Rectal smooth muscle tissue (tissue), 1 donor: Measurements from ENCODE around the gene THADA.

Experiments used
- H3K27ac ChIP-seq: one replicate; pipeline ENCODE4 v1.7.0; 2013; ENCODE audit warnings: low read depth, low read length, inconsistent platforms
- H3K27me3 ChIP-seq: one replicate; pipeline ENCODE4 v1.7.0; 2013; ENCODE audit warnings: low read length; ENCODE audit not compliant: control insufficient read depth, insufficient read depth
- H3K36me3 ChIP-seq: one replicate; pipeline ENCODE4 v1.7.0; 2013; ENCODE audit warnings: low read length; ENCODE audit not compliant: control insufficient read depth, insufficient read depth
- H3K4me1 ChIP-seq: one replicate; pipeline ENCODE4 v1.7.0; 2013; ENCODE audit warnings: low read length; ENCODE audit not compliant: control insufficient read depth, insufficient read depth
- H3K4me3 ChIP-seq: one replicate; pipeline ENCODE4 v1.7.0; 2013; ENCODE audit warnings: low read length
- H3K9ac ChIP-seq: one replicate; pipeline ENCODE4 v1.7.0; 2013; ENCODE audit warnings: low read length

The THADA gene

DNA sequence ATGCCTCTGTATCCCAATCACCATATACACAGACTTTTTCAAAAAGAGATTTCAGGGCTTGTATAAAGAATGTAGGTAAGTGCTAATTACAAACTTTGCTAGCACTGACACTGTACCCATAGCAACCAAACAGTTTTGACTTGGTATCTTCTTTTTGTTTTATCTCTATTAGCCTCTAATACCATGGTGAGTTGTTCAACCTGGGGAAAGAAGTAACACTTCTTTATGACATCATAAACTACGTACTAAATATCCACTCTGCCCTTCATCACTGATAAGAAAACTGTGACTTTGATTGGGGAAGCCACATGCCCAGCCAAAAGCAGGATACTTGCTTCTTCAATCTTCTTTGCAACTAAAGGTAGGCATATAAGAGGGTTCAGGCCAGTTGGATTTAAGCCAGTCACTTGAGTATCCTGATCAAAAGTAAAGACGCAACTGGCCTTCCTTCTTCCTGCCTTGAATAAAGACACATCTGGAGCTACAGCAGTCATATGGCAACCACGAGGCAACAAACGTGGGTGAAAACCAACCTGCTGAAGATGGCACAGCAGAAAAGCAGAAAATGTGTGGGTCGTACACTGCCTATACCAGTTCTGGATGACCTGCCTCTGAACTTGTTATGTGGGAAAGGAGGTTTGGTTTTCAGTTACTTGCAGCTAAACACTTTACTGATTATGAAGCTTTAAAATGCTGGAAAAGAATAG lies 16.4 kb downstream of the THADA start:
- Histone ChIP-seq H3K27ac (no peak overlapping the region), H3K4me3 (no peak overlapping the region), H3K36me3 (peaks cover 12% of the 10 kb centered on the region), H3K9ac (no peak overlapping the region), H3K27me3 (no peaks in the 10 kb centered on the region), H3K4me1 (no peaks in the 10 kb centered on the region)

DNA sequence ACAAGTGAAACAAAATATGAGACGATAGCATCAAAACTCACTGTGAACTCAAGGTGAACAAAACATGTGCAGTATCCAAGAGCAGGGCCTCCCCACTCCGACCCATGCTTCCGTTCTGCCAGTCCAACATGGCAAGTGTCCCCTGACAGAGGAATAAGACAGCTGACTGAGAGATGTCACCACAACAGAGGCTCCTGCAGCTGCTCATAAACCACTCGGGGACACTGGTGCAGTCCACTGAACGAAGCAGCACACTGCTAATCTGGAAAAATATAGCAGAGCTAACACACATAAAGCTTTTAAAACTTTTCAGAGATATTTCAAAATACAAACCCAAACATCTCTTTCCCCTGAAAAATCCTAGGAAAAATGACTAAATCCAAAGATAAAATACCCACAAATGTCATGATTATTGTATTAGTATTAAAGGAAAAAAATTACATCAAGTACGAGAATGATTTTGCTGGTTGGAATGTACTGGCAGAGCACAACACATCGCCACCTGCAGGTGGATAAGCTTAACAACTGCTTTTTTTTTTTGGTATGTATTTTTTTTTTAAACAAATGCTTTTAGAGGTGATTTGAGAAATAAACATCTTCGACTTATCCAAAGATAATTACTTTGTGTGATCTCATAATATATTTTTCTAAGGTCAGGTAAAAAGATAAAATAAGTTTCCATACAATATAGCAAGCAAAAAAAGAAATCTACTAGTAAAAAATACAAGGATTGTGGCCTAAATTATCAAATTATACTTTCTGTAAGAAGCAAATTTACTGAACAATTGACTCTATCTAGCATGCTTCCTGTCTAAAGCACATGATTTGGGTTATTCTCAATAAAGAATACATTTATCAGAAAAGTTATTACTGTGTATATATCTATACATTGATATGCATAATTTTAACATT lies 18.6 kb downstream of the THADA start:
- Histone ChIP-seq H3K4me1 (no peaks in the 10 kb centered on the region), H3K9ac (no peak overlapping the region), H3K27ac (no peak overlapping the region), H3K27me3 (no peaks in the 10 kb centered on the region), H3K36me3 (peaks cover 13% of the 10 kb centered on the region), H3K4me3 (no peak overlapping the region)

DNA sequence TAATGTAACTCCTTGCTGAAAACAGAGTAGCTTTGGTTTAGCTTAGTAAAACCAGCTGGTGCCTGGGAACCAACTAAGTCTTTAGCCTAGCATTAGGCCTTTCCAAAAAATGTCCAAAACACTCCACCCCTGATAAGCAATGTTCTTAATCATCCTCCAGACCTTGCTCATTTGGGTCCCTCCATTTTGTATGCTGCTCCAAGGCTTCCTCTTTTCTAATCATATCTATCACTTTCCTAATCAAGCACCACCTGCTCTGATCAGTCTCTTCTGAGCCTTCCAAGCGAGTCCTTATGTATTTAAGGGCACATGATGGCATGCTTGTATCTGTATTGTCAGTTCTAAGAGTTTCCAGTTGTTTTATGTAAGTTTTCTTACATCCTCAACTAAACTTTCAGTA lies 23.6 kb downstream of the THADA start:
- Histone ChIP-seq H3K36me3 (peaks cover 17% of the 10 kb centered on the region), H3K27ac (no peak overlapping the region), H3K9ac (no peak overlapping the region), H3K4me1 (no peaks in the 10 kb centered on the region), H3K4me3 (no peak overlapping the region), H3K27me3 (no peaks in the 10 kb centered on the region)

DNA sequence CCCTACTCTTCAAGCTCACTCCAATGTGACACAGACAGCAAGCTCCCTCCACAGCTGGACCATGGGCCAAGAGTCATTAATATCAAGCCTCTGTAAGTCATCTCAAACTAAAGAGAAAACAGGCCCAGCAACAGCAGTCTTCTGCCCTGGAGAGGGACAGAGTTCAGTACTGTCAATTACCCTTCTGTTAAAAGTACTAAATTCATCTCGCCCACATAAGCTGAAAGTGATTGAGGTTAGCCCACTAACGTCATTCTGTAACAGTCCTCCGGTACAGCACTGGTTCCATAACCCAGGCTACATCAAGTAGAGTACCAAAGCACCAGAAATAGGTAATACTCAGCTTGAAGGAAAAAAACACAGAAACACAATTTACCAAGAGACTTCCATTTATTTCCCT lies 25.9 kb downstream of the THADA start:
- Histone ChIP-seq H3K27ac (no peak overlapping the region), H3K36me3 (peaks cover 13% of the 10 kb centered on the region), H3K4me3 (no peak overlapping the region), H3K27me3 (no peaks in the 10 kb centered on the region), H3K4me1 (no peaks in the 10 kb centered on the region), H3K9ac (no peak overlapping the region)

DNA sequence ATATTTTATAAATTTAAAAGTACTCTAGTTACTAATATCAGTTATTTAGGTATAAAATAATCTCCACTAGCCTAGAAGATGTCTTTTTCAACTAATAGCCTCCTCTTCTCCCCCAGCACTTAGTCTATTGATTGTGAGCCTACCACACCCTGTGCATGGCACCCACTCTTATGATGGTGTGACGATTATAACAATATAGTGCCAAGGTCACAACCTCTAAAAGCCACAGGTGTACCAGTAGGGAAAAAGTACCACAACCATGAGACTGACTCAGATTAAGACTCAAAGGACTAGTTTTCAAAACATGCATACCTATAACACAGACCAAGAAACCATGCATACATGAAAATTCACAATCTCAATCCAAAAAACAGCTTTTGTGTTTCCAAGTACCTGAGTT lies 27.6 kb downstream of the THADA start:
- H3K27me3 ChIP-seq, result no peaks in the 10 kb centered on the region
- no peak overlapping the region for H3K4me3 ChIP-seq
- H3K36me3 ChIP-seq, result peaks cover 13% of the 10 kb centered on the region
- H3K4me1 ChIP-seq, result no peaks in the 10 kb centered on the region
- no peak overlapping the region for H3K27ac ChIP-seq
- no peak overlapping the region for H3K9ac ChIP-seq

DNA sequence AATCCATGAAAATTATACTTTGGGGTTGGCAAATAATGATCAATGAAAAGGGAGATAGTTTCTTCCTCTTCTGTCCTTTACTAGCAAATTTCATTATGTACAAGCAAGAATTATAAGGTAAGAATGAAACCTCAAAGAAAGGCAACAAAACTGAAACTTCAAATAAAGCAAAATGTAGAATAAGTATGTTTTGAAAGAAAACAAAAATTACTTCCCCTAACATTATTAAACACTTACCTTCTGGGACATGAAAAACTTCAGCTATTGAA lies 29.4 kb downstream of the THADA start:
- H3K4me3 ChIP-seq, result no peak overlapping the region
- no peaks in the 10 kb centered on the region for H3K4me1 ChIP-seq
- no peak overlapping the region for H3K27ac ChIP-seq
- H3K36me3 ChIP-seq, result peaks cover 4% of the 10 kb centered on the region
- H3K9ac ChIP-seq, result no peak overlapping the region
- no peaks in the 10 kb centered on the region for H3K27me3 ChIP-seq

DNA sequence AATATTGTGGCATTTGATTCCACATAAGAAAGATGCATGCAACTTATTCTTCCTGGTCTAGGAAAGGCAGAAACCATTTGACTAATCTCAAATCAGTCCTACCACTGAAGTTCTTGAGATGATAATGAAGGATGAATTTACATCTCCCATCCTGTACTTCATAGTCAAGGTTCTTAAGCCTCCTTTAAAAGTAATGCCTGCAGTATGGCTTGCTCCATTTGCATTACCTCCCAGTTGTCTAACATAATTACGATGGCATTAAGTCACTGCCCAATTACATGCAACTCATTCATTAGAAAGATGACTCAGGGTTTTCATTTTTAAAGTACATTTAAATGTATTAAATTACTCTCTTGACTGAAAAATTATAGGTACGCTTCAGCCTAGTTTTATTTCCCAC lies 32.2 kb downstream of the THADA start:
- Histone ChIP-seq H3K27me3 (no peaks in the 10 kb centered on the region), H3K36me3 (peaks cover 8% of the 10 kb centered on the region), H3K4me1 (no peaks in the 10 kb centered on the region), H3K9ac (no peak overlapping the region), H3K4me3 (no peak overlapping the region), H3K27ac (no peak overlapping the region)

DNA sequence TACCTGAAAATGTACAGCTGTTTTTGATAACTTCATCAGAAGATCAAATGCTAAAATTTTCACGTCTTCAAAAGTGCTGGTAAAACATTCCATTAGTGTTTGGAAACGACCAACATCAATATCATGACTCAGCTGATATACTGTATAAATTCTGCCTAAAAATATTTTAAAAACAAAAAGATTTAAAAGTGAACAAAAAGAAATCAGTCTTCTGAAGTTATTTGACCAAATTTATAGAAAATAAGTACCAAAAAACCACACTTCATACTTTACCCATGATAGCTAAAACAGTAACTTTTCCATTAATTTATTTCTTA lies 35.6 kb downstream of the THADA start:
- H3K27ac ChIP-seq, result no peak overlapping the region
- peaks cover 6% of the 10 kb centered on the region for H3K36me3 ChIP-seq
- no peak overlapping the region for H3K9ac ChIP-seq
- H3K4me1 ChIP-seq, result no peaks in the 10 kb centered on the region
- H3K27me3 ChIP-seq, result no peaks in the 10 kb centered on the region
- no peak overlapping the region for H3K4me3 ChIP-seq

DNA sequence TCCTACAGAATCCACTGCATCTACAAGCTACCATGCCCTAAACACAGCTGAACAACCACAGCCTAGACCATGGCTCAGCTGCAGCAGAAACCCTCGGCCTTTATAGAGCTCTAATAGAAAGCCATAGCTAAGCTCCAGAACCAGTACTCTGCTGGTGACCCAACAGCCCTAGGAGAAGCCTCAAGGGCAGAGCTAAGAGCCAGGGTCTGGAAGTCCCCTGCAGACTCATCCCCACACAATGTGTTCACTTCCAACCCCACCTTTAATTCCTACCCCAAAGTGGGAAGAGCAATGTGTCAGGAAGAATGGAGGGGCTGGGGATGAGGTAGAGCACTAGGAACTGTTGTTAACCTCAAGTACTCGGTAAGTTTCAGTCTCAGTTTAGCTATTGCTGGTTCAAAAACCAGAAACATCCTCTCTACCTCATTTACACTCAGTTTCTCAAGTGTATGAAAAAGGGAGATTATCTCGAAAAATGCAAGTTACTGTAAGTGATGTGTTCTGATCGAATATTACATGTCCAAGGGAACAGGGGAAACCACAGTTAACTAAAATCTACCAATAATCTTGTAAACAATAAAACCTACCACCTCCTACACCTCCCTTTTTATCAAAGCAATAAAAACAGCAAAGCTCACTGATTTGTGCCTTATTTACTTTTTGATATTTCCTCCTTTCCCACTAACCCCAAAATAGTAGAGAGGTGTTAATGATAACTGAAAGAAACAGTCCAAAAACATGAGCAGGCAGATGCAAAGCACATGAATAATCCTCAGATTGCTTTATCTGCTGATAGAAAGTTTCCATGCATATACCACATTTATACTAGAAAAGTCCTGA lies 36.2 kb downstream of the THADA start:
- Histone ChIP-seq H3K27ac (no peak overlapping the region), H3K4me3 (no peak overlapping the region), H3K4me1 (no peaks in the 10 kb centered on the region), H3K27me3 (no peaks in the 10 kb centered on the region), H3K9ac (no peak overlapping the region), H3K36me3 (peaks cover 6% of the 10 kb centered on the region)

DNA sequence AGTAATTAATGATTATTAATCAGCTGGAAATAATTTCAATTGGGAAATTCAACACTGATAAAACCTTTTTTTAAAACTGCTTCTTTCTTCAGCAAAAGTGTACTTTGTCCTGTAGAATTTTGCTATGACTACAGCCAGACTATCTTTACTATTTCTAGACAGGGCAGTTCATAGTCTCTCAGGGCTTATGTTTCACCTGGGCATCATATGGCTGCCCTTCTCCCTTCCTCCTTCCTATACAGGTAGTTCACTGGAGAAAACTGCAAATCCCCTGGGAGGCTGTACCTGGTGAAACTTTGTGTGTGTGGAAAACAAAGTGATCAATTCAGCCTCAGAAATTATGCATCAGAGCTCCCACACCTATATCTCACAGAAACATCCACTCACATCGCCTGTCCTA lies 38.6 kb downstream of the THADA start:
- Histone ChIP-seq H3K9ac (no peak overlapping the region), H3K27ac (no peak overlapping the region), H3K36me3 (peaks cover 6% of the 10 kb centered on the region)

DNA sequence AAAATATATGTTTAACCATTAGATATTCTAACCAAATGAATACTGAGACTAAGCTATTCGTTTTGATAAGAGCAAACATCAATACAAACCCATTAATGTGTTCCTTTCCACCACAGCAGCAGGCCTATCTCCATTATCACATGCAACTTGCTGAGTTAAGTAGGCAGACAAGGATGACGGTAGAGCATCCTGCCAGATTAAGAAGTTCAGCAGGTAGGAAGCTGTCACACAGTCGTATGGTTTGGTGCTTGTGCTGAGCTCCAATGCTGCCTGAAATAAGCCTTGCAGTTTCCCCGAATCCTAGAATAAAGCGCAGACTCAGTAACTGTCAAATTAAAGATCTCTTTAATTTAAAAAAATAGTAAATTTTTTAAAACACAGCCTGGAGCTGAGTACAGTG lies 39.6 kb downstream of the THADA start:
- Histone ChIP-seq H3K27ac (no peak overlapping the region), H3K4me1 (no peaks in the 10 kb centered on the region), H3K9ac (no peak overlapping the region), H3K27me3 (no peaks in the 10 kb centered on the region), H3K4me3 (no peak overlapping the region), H3K36me3 (peaks cover 6% of the 10 kb centered on the region)

More for the DNA sequence above, 38.6 kb downstream of the THADA start:
- no peaks in the 10 kb centered on the region for H3K4me1 ChIP-seq
- H3K27me3 ChIP-seq, result no peaks in the 10 kb centered on the region
- no peak overlapping the region for H3K4me3 ChIP-seq

DNA sequence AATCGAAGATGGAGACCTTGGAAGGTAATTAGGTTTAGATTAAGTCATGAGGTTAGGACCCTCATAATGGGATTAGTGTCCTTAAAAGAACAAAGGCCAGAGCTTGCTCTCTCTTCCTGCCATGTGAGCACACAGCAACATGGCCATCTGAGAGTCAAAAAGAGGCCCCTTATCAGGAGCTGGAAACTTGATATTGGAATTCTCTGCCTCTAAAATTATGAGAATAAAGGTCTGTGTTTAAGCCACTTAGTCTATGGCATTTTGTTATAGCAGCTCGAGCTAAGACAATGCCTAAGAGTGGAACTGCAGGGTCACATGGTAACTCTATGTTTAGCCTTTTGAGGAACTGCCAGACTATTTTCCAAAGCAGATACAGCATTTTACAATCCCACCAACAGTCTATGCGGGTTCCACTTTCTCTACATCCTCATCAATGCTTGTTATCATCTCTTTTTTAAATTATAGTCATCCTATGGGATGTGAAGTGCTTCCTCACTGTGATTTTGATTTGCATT lies 42.4 kb downstream of the THADA start:
- no peak overlapping the region for H3K9ac ChIP-seq
- H3K27ac ChIP-seq, result no peak overlapping the region
- H3K4me3 ChIP-seq, result no peak overlapping the region
- no peaks in the 10 kb centered on the region for H3K27me3 ChIP-seq
- H3K4me1 ChIP-seq, result no peaks in the 10 kb centered on the region
- no peaks in the 10 kb centered on the region for H3K36me3 ChIP-seq
